Stimulated activated CD8-positive, alpha-beta memory T cell treated with anti-CD3 and anti-CD28 coated beads, Interleukin-12 subunit alpha, Interleukin-12 subunit beta, amount 100 ng/mL, for 24 hours (primary cell): ENCODE data around the gene SPATA2L.
"Not testable (repeated sequence)": the region's sequence is repeated elsewhere in the genome, so short reads cannot be mapped to it uniquely, and the experiment has no call there.

Experiments used
- DNase-seq: peaks from one replicate; pipeline ENCODE4 v3.0.0-alpha.2; 2020; ENCODE audit errors: extremely low read depth

Gene SPATA2L

GRCh38 chr16:89690392-89690901 is 11.1 kb downstream of the SPATA2L start:
- DNase-seq = no peak

GRCh38 chr16:89689621-89690020 is 11.9 kb downstream of the SPATA2L start:
- DNase-seq = not testable (repeated sequence)

GRCh38 chr16:89689142-89689541 is 12.4 kb downstream of the SPATA2L start:
- DNase-seq = no peak

GRCh38 chr16:89688395-89688794 is 13.1 kb downstream of the SPATA2L start:
- DNase-seq = no peak

- DNase-seq = no peak
Measured at GRCh38 chr16:89687092-89687940, 14.2 kb downstream of the SPATA2L start.

GRCh38 chr16:89686520-89687091 is 14.9 kb downstream of the SPATA2L start, which contains the start of gene CDK10:
Gene CDK10, plus strand, starts transcription at chr16:89686689. Its CDS starts 22 bp downstream, at chr16:89686711.
- peak; percentile 71 for DNase-seq

GRCh38 chr16:89685916-89686315 is 15.6 kb downstream of the SPATA2L start:
- no peak for DNase-seq

GRCh38 chr16:89678258-89678657 is 23.2 kb downstream of the SPATA2L start:
- DNase-seq = no peak

GRCh38 chr16:89672177-89672941 is 29.1 kb downstream of the SPATA2L start:
- no peak for DNase-seq

GRCh38 chr16:89671565-89671964 is 29.9 kb downstream of the SPATA2L start:
- DNase-seq = not testable (repeated sequence)

- DNase-seq = no peak
Measured at GRCh38 chr16:89670496-89671431, 30.7 kb downstream of the SPATA2L start.

- no peak for DNase-seq
Measured at GRCh38 chr16:89669755-89670154, 31.8 kb downstream of the SPATA2L start.

- DNase-seq = no peak
Measured at GRCh38 chr16:89668790-89669158, 32.7 kb downstream of the SPATA2L start.

- DNase-seq = no peak
Measured at GRCh38 chr16:89667633-89668032, 33.9 kb downstream of the SPATA2L start.

- not testable (repeated sequence) for DNase-seq
Measured at GRCh38 chr16:89667000-89667399, 34.5 kb downstream of the SPATA2L start.

- DNase-seq = not testable (repeated sequence)
Measured at GRCh38 chr16:89664238-89664637, 37.3 kb downstream of the SPATA2L start.

- DNase-seq = no peak
Measured at GRCh38 chr16:89661215-89661614, 40.3 kb downstream of the SPATA2L start.

- no peak for DNase-seq
Measured at GRCh38 chr16:89660146-89660545, 41.4 kb downstream of the SPATA2L start.

- DNase-seq = no peak
Measured at GRCh38 chr16:89658221-89658879, 43.2 kb downstream of the SPATA2L start.

GRCh38 chr16:89657442-89658220 is 43.9 kb downstream of the SPATA2L start, which contains the start of the genes CHMP1A and SPATA33:
Gene CHMP1A, minus strand, starts transcription at chr16:89657708. Its CDS starts 120 bp downstream, at chr16:89657588.
Gene SPATA33, plus strand, starts transcription at chr16:89657836. Its CDS starts 76 bp downstream, at chr16:89657912.
- peak; percentile 81 for DNase-seq
